Measurements from ENCODE around the gene CLSTN2. TPM values are rescaled to one million over a fixed set of nuclear protein-coding genes. Genes with fewer than 3 reads are reported as not detected.

The CLSTN2 gene
- total and polyA plus RNA-seq, 9 donors = 28.9 to 263 (median 134) TPM

DNA sequence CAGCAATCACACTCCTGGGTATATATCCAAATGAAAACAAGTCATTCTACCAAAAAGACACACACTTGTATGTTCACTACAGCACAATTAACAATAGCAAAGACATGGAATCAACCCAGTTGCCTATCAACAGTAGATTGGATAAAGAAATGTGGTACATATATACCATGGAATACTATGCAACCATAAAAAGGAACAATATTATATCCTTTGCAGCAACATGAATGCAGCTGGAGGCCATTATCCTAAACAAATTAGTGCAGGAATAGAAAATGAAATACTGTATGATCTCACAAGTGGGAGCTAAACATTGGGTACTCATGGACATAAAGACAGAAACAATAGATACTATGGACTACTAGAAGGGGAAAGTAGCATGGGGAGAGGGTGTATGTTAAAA is 224.7 kb downstream of the CLSTN2 start:
- no peak overlapping the region for H3K4me3 ChIP-seq
- H3K4me1 ChIP-seq (ENCODE audit: insufficient read depth) = peaks cover 2% of the 10 kb centered on the region
- no peaks in the 10 kb centered on the region for H3K27me3 ChIP-seq
- TF ChIP-seq EP300 (IDR thresholded peaks at IDR 0.05) (no peak), POLR2A (IDR thresholded peaks at IDR 0.05) (no peak)
- TF ChIP-seq, protein P1, sequence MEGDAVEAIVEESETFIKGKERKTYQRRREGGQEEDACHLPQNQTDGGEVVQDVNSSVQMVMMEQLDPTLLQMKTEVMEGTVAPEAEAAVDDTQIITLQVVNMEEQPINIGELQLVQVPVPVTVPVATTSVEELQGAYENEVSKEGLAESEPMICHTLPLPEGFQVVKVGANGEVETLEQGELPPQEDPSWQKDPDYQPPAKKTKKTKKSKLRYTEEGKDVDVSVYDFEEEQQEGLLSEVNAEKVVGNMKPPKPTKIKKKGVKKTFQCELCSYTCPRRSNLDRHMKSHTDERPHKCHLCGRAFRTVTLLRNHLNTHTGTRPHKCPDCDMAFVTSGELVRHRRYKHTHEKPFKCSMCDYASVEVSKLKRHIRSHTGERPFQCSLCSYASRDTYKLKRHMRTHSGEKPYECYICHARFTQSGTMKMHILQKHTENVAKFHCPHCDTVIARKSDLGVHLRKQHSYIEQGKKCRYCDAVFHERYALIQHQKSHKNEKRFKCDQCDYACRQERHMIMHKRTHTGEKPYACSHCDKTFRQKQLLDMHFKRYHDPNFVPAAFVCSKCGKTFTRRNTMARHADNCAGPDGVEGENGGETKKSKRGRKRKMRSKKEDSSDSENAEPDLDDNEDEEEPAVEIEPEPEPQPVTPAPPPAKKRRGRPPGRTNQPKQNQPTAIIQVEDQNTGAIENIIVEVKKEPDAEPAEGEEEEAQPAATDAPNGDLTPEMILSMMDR (IDR thresholded peaks at IDR 0.05) = no peak
- DNase-seq = no peak
- H3K9me3 ChIP-seq = no peaks in the 10 kb centered on the region
- no peaks in the 10 kb centered on the region for H3K36me3 ChIP-seq
- H3K27ac ChIP-seq = no peak overlapping the region
- intact Hi-C loops (cut with DNase I) = no loop called here

DNA sequence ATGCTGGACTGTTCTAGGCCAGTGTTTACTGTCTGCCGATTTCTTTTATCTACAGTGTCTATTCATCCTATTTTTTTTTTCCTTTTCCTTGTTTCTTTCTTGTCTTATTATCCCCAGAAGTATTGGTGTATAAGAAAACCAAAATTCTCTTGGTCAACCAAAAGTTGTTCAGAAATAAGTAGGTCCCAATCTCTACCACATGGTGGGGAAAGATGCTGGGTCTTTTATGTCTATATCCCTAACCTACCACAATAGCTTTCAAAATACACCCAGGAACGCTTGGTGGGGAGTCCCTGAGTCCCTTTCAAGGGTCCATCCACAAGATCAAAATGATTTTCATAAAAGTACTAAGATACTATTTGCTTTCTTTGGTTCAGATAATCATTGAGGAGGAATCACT is 225.6 kb downstream of the CLSTN2 start:
- intact Hi-C loops (cut with DNase I) = no loop called here
- no peak for DNase-seq
- Histone ChIP-seq H3K27me3 (no peaks in the 10 kb centered on the region), H3K27ac (no peak overlapping the region), H3K9me3 (no peaks in the 10 kb centered on the region), H3K36me3 (no peaks in the 10 kb centered on the region), H3K4me3 (no peak overlapping the region), H3K4me1 (ENCODE audit: insufficient read depth) (peaks cover 2% of the 10 kb centered on the region)
- TF ChIP-seq, protein P1 (IDR thresholded peaks at IDR 0.05) = no peak
- TF ChIP-seq EP300 (IDR thresholded peaks at IDR 0.05) (no peak), POLR2A (IDR thresholded peaks at IDR 0.05) (no peak)
- 55 to 68% (median 55%) methylated on average over 2 of the region's 2 CpGs for WGBS, 3 donors

DNA sequence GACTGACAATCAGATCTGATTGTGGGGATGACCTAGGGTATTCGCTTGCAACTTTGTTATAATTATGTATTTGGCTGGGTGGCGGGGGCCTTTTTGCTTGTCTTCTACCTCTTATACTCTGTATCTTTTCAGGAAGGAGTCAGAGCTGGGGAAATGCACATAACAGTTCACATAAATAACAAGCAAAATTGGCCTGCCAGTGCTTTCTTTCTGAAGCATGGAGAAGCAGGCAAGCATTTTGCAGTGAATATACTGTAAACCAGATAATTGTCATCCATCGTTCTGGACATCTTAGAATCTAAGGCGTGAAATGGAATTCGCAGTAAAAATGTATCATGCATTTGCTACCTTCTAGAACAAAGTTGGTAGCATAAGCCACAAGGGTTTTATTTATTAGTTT is 227.6 kb downstream of the CLSTN2 start:
- no peak for DNase-seq
- H3K27ac ChIP-seq = no peak overlapping the region
- TF ChIP-seq, protein P1 (IDR thresholded peaks at IDR 0.05) = no peak
- TF ChIP-seq EP300 (IDR thresholded peaks at IDR 0.05) (no peak), POLR2A (IDR thresholded peaks at IDR 0.05) (no peak)
- 43 to 48% (median 45%) methylated on average over 5 of the region's 5 CpGs for WGBS, 3 donors
- peaks cover 14% of the 10 kb centered on the region for H3K4me1 ChIP-seq (ENCODE audit: insufficient read depth)
- H3K9me3 ChIP-seq = no peaks in the 10 kb centered on the region
- intact Hi-C loops (cut with DNase I) = no loop called here
- H3K36me3 ChIP-seq = no peaks in the 10 kb centered on the region
- H3K27me3 ChIP-seq = no peaks in the 10 kb centered on the region
- H3K4me3 ChIP-seq = no peak overlapping the region

DNA sequence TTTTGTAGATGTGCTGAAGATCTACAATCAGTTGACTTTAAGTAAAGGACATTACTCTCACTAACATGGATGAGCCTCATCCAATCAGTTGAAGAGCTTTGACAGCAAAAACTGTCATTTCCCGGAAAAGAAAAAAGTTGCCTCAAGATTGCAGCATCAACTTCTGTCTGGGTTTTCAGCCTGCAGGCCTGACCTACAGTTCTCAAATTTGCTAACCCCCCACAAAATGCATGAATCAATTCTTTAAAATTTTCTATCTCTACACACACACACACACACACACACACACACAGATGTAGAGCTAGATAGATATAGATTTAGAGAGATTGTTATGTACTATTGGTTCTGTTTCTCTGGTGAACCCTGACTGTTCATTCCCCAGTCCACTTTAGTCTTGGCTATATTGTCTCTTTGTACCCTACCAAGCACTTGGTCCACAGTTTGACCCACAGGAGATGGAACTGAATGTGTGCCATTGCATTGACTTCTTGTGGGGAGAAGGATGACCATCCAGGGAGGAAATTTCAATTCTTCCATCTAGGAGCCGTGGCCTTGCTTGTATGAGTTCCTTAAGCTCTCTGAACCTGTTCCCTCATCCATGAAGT is 228.3 kb downstream of the CLSTN2 start:
- H3K4me3 ChIP-seq = no peak overlapping the region
- TF ChIP-seq, protein P1 (IDR thresholded peaks at IDR 0.05) = no peak
- TF ChIP-seq POLR2A (IDR thresholded peaks at IDR 0.05) (no peak), EP300 (IDR thresholded peaks at IDR 0.05) (no peak)
- no peaks in the 10 kb centered on the region for H3K27me3 ChIP-seq
- 86 to 90% (median 87%) methylated on average over 2 of the region's 2 CpGs for WGBS, 3 donors
- peaks cover 14% of the 10 kb centered on the region for H3K4me1 ChIP-seq (ENCODE audit: insufficient read depth)
- DNase-seq = no peak
- intact Hi-C loops (cut with DNase I) = no loop called here
- no peak overlapping the region for H3K27ac ChIP-seq
- H3K36me3 ChIP-seq = no peaks in the 10 kb centered on the region
- no peaks in the 10 kb centered on the region for H3K9me3 ChIP-seq
